GM18511 (cell line): ENCODE measurements around the gene KIF23.
"Not testable (repeated sequence)": the region's sequence is repeated elsewhere in the genome, so short reads cannot be mapped to it uniquely, and the experiment has no call there.

Experiments used
- ATAC-seq: cut with Tn5 transposase; IDR thresholded peaks from one replicate; pipeline ENCODE4 v1.9.1; 2021; ENCODE audit warnings: mild to moderate bottlenecking, moderate library complexity; ENCODE audit not compliant: unreplicated experiment

The KIF23 gene

DNA sequence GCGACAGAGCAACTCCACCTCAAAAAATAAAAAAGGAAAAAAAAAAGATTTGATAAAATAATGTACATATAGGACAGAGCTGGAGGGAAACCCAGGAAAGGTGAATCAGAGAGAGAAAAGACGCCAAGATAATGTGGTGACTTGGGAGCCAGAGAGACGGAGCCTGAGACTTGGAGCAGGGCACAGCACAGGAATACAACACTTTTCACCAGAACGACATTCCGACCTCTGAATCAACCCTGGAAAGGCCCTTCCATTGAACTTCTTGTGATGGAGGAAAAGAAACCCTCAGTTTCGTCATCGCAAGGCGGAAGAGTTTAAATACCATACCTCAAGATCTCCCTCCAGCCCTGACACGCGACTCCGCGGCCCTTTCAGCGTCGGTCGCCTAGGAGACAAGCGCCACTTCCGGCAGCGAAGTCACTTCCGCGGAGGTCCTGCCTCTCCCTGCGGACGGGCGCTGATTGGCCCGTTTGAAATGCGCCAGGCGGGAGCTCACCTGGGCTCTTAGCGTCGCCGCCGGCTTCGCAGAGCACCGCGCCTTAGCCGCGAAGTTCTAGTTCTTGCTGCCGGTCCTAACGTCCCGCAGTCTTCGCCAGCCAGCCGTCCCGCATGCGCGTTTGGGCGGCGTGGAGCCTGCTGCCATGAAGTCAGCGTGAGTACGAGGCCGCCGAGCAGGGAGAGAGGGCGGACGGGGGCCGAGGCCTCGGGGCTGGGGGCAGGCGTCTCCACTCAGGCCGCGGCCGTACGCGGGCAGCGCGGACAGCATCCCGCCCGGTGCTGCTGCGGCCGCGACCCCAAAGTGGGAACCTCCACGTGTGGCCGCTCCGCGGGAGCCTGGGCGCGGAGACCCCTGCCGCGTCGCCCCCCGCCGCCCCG lies at the start of gene KIF23:
Gene KIF23, plus strand, starts transcription at position 528 of the 879 bp plus-strand sequence. Its CDS starts 117 bp downstream, at position 645.
- peak; percentile 94 for ATAC-seq

DNA sequence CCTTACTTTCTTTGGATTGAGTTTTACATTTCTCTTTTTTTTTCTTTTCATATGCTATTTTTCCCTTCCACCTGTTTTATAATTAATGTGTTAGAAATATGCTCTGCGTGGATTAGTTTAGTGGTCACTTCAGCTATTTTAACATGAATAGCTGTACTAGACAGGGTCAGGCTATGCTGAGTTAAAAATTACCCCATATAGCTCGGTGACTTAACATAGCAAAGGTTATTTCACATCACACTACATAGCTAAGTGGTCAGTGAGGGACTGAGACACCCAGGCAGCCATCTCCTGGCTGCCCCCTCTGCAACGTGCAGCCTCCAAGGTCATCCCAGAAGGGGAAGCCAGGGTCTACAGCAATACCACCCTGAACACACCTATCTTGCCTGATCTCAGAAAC lies 46.9 kb upstream of the KIF23 start:
- ATAC-seq, result no peak

DNA sequence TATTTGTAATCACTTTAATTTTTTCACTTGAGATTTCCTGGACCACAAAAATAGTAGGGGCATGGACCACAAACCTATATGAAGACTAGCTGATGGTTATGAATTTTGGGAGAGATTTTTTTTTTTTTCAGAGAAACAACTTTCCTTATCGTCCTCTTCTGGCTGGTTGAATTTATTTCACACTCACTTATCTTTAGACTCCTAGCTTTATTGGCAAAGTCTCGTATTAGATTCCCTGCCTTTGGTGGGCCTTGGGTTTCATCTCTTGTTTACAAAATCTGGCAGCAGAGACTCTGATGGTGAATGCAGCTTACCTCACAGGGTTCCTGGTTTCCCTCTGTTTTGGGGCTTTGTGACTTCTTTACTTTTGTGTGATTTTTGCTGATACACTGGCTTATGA lies 44.5 kb upstream of the KIF23 start:
- no peak for ATAC-seq

DNA sequence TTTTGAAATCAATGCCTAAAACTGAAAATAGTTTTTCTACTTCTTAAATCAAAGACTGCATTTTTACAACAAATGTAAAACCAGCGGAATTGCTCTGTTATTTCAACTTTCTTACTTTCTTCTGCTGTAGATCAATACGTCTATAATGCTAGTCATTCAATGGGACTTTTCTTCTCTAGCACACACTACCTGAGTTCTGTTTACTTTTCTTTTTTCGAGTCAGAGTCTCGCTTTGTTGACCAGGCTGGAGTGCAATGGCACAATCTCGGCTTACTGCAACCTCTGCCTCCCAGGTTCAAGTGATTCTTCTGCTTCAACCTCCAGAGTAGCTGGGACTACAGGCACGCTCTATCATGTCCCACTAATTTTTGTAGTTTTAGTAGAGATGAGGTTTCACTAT lies 40.7 kb upstream of the KIF23 start:
- ATAC-seq, result no peak

DNA sequence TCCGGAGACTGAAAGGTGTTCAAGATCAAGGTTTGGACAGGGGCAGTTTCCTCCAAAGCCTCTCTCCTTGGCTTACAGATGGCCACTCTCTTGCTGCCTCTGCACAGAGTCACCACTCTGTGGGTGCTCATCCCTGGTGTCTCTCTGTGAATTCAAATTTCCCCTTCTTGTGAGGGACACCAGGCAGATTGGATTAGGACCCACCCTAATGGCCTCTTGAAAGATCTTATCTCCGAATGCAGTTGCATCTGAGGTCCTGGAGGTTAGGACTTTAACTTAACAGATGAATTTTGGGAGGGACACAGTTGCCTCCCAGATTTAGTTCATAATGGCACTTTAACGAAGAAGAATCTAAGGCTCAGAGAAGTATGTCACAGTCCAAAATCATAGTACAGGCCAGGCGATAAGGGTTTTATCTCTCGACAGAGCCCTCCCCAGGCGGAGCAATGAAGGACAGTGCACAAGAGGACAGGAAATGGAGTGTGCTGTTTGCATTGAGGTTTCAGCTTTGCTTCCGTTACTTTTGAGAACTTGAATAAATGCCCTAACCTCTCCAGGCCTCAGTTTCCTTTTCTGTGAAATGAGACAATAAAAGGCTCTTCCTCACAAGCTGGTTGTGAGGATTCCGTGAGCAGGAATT lies 38.9 kb upstream of the KIF23 start:
- no peak for ATAC-seq

DNA sequence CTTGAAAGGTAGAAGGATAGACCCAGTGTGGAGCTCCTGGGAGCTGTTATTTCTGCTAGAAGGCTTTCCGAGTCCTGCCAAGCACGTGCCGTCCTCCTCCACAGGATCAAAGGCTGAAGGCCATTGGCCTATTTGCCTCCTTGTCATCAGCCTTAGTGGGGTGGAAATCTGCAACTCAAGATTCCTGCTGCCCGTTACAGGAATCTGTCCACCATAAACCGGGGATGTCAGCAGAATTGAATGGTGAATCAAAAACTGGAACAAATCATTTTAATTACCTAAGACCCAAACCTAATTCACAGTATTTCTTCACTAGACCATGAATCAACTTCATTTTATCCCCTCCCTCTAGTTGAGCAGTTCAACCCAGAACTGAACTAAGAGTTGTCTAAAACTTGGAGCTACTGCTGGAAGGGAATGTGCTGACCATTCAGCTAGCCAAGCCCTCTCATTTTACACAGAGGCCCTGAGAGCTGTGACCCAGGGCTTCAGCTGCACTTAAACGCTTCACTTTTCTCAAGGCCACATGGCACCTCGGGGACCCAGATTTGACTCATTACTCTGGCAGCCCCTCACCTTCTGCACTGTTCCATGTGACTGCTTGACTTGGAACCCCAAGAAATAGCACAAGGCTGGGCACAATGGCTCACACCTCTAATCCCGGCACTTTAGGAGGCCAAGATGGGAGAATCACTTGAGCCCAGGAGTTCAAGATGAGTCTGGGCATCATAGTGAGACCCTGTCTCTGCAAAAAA lies 36.8 kb upstream of the KIF23 start:
- ATAC-seq, result no peak

DNA sequence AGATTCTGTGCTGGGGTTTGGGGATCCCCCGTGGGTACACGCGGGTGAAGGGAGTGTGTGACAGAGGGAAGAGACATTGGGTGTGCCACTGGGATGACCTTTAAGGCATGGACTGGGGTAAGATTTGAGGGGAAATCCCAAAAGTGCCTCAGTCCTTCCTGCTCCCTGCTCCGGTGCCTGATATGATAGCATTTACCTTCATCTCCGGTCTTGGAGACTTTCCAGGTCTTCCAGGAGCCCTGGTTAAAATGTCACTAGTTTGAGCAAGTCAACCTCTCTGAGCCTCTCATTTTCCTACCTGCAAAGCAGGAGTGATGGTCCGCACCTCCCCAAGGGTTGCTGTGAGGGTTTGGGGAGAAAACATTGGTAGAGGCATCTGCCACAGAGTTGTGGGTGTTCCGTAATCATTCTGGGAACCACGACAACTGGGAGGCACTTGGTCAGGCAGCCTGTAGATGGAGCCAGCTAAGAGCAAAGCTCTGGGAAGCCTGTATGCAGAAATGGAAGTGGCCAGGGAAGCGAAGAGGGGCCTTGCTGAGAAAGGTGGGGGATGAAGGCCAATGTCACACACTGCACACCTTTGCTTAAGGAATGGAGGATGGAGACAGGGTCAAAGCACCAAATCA lies 33.9 kb upstream of the KIF23 start:
- ATAC-seq, result no peak

DNA sequence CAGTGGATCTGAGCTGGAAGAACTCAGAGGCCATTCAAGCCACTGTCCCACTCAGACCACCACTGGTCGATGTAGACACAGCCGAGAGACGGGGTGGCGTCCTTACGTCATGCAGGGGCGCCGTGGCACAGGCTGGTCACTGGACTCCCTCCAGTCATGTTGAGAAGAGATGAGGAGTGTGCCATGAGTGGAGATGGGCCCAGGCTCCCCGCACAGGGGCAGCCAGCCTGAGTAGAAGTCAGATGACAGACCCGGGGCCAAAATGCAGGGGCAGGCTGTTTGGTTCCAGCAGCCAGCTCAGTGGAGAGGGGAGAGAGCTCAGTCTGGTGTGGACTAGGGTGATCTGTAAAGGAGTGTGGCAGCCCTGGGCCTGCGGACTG lies 33.4 kb upstream of the KIF23 start:
- ATAC-seq, result no peak

DNA sequence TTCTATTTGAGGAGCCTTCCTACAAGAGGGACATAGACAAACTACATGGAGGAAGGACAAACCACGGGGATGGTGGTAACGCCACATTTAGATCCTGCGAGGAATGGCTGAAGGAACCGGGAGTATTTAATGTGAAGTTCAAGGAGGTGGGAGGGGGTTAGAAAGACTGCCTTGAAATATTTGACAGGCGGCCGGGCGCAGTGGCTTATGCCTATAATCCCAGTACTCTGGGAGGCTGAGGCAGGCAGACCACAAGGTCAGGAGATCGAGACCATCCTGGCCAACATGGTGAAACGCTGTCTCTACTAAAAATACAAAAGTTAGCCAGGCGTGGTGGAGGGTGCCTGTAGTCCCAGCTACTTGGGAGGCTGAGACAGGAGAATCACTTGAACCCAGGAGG lies 32.0 kb upstream of the KIF23 start:
- ATAC-seq, result not testable (repeated sequence)

DNA sequence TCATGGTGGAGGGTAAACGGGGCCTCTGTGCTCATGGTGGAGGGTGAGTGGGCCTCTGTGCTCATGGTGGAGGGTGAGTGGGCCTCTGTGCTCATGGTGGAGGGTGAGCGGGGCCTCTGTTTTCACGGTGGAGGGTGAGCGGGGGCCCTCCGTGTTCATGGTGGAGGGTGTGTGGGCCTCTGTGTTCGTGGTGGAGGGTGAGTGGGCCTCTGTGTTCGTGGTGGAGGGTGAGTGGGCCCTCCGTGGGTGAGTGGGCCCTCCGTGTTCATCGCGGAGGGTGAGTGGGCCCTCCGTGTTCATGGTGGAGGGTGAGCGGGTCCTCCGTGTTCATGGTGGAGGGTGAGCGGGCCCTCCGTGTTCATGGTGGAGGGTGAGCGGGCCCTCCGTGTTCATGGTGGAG lies 30.1 kb upstream of the KIF23 start:
- not testable (repeated sequence) for ATAC-seq

DNA sequence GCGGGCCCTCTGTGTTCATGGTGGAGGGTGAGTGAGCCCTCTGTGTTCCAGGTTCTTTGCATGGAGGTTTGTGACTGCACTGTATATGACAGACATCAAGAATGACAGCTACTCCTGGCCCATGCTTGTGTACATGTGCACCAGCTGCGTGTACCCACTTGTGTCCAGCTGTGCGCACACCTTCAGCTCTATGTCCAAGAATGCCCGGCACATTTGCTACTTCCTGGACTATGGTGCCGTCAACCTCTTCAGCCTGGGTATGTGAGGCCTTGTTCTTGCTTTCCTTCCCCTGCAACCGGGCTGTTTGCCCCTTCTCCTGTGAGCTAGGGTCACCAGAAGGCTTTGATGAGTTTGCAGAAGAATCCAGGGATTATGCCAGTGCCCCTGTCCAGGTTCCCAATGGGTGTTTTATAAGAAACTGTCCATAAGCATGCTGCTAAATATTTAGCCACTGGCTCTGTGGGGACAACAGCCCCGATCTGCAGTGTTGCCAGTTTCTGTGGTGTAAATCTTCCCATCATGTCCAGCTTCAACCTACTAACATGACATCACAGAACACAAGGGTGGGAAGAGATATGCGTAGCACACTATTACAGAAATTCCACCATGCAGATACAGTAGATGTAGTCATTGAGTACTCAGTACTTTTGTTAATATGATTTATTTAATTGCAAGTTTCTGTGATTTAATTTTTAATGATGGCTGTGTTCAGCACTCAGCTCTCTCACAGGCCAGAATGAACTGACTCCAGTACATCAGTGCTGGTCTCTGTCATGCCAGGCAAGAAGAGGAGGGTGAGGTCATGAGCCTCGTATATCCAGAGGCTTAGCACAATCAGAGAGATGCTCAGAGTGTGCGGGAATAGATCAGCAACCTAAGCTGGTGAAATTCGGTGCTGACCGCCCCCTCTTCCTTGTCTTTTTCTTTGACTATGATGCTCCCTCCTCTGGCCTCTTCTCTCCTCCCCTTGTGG lies 29.2 kb upstream of the KIF23 start:
- ATAC-seq, result no peak

DNA sequence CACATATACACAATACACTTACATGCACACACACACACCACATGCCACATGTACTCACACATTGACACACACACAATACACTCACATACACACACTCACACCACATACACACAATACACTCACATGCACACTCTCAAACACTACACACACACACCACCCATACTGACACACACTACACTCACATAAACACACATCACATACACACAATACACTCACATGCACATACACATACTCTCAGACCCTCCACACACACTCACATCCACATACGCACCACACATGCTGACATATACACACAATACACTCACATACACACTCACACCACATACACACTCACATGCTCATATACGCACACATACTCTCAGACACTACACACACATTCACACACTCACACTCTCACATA lies 28.3 kb upstream of the KIF23 start:
- no peak for ATAC-seq

DNA sequence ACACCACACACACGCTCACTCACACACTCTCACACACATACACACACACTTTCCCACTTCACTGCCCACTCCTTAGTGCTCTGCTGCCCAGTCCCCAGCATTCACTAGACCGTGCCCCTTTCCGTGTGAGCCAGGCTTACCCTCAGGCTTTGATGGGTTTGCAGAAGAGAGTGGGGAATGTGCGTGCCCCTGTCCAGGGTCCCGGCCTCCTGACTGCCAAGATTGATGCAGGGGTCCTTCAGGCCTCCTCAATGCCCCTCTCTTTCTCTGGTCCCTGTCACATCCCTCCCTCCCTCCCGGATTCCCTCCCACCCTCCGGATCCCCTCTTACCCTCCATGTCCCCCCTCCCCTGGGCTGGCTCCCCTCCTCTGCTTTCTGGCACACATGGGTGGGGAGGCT lies 27.9 kb upstream of the KIF23 start:
- no peak for ATAC-seq

DNA sequence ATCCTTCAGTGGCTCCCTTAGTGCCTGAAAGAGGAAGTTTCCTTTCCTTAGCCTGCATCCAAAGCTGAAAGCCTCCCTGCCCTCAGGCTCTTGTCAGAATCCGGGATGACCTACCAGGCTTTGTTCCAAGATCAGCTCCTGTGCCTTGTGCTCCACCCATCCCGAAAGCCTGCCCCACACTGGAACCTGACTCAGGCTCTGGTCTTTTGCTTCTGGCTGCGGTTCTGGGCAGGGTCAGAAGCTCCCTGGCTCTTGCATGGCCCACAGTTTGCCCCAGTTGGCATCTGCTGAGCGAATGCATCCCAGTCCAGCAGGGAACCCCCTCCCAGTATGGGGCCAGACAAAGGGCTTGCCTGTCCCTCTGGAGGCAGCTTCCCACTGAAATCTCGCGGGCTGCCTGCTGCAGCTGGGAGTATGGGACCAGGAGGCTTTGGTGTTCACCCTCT lies 25.9 kb upstream of the KIF23 start:
- ATAC-seq, result no peak

DNA sequence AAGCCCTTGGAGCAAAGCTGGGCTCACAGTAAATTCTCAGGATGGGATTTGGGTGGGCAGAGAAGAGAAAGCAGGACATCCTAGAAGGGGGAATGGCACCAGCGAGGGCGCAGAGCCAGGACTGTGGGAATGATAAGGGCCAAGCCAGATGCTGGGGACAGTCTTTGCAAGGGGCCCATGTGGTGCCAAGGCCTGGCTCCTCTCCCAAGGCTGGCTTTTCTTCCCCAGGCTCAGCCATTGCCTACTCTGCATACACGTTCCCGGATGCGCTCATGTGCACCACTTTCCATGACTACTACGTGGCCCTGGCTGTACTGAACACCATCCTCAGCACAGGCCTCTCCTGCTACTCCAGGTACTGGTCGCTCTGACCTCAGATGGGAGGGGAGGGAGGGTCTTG lies 24.7 kb upstream of the KIF23 start:
- no peak for ATAC-seq

DNA sequence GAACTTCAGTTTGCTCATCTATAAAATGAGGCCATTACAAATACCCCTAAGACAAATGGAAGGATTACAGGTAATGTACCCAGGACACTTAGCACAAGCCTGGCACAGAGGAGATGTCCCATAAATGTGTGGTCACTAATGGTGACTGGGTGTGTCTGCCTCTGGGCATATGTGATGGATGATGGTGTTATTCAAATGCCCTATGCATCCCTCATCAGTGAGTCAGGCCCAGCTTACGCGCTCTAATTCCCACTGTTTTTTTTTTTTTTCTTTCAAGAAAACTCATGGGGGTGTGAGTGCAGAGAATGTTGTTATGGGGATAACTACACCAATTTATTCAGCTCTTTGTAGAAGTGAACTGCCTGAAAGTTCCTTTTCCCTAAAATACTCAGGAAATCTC lies 23.6 kb upstream of the KIF23 start:
- no peak for ATAC-seq

DNA sequence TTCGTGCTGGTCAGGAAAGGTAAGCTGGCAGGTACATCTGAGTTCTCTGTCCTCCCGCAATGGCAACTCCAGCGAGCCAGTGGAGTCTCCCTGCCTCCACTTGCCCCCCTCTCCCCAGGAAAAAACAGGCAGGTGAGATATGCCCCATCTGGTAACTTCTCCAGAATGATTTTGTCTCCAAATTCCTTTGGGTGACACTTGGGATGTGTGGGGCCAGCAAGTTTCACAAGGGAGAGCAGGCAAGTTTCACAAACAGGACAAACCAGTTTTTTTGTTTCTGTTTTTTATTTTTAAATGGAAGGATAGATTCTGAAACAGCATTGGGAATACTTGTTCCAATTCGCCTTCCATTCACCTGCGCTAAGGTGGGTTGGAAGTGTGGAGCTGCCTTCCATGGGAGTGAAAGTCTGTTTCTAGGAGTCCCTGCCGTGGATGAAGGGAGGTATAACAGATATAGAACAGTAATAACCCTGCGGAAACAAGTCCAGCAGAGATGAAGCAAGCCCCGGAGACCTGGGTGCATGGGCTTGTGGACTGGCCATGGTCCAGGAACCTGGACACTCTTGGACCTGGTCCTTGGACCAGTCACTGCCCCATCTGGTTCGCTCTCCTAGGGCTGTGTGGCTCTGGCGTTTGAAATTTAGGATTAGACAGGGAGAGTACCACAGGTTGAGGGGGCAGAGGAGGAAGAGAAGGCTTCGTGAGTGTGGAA lies 22.9 kb upstream of the KIF23 start:
- no peak for ATAC-seq

DNA sequence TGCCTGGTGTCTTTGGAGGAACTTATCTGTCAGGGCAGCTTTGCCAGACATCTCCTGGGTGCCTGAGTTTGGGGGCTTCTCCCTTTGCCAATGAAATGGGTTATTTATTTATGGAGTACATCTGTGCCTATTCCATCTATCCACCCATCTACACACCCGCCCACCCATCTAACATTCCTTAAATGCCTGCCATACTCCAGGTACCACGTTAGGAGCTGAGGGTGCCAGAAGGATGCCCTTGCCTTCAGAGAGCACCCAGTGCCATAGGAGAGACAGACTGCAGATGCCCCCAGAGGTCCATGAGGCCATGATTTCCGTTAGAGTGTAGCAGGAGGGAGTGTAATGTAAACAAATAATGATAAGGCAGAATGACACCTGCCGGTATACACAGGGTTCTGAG lies 21.8 kb upstream of the KIF23 start:
- no peak for ATAC-seq

DNA sequence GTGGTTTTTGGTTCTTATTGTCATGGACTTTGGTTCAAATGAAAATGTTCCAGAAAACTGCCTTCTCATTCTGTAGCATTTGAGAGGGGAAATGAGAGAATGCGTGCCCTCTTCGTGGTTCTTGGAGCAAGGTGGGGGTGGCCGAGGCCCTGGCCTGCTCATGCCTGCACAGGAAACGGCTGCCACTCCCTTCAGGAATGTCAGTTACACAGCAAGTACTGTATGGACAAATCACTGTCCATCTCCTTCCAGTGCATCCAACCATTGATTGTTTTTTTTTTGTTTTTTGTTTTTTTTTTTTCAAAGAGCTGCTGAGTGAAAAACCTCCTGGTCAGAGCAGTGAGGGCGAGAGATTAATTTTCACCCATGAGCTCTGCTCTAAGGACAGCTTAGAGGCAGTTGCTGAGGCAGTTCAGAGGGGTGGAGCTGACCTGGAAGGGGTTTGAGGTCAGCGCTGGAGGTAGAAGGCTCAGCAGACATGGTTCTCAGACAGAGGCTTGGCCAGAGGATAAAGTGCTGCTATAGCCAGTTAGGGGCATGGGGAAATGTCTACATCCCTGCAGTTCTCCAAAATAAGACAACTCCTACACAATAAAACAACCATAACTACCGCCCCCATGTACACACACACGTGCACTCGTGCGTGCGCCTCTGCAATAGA lies 20.2 kb upstream of the KIF23 start:
- no peak for ATAC-seq
